Osteoblast (primary cell): ENCODE results near the gene CDH4. TPM values are rescaled to one million over a fixed set of nuclear protein-coding genes. Genes with fewer than 3 reads are reported as not detected.

ENCODE experiments used
- DNase-seq: peaks from one replicate; pipeline ENCODE4 v3.0.0; 2011; ENCODE audit warnings: low spot score, mixed read lengths; ENCODE audit not compliant: insufficient read length; ENCODE audit errors: missing footprints
- H2AFZ ChIP-seq: 2 replicates; pipeline ENCODE4 v1.6.0; 2011; ENCODE audit warnings: mild to moderate bottlenecking, low read length
- H3K27ac ChIP-seq: 2 replicates; pipeline ENCODE4 v1.5.1; 2011; ENCODE audit warnings: mild to moderate bottlenecking, low read depth, low read length, moderate library complexity
- H3K27me3 ChIP-seq: 2 replicates; pipeline ENCODE4 v1.6.0; 2012; ENCODE audit warnings: mild to moderate bottlenecking, control low read depth, inconsistent platforms, low read length, moderate library complexity; ENCODE audit not compliant: insufficient read depth
- H3K36me3 ChIP-seq: 2 replicates; pipeline ENCODE4 v1.5.1; 2011; ENCODE audit warnings: mild to moderate bottlenecking, low read length, control low read depth, moderate library complexity; ENCODE audit not compliant: insufficient read depth
- H3K4me1 ChIP-seq: 2 replicates; pipeline ENCODE4 v1.5.1; 2011; ENCODE audit warnings: mild to moderate bottlenecking, low read length, control low read depth, moderate library complexity; ENCODE audit not compliant: insufficient read depth
- H3K4me2 ChIP-seq: 2 replicates; pipeline ENCODE4 v1.6.0; 2011; ENCODE audit warnings: mild to moderate bottlenecking, low read length; ENCODE audit not compliant: insufficient read depth
- H3K4me3 ChIP-seq: fragments of 200-600 bp; sonication (generic); 3 replicates; pipeline ENCODE4 v1.5.1; 2012; ENCODE audit warnings: mild to moderate bottlenecking, low read length, inconsistent platforms; ENCODE audit not compliant: insufficient read depth
- H3K79me2 ChIP-seq: 2 replicates; pipeline ENCODE4 v1.6.0; 2012; ENCODE audit warnings: mild to moderate bottlenecking, low read length, control low read depth, inconsistent platforms; ENCODE audit not compliant: insufficient read depth
- H3K9me3 ChIP-seq: 2 replicates; pipeline ENCODE4 v1.5.1; 2011; ENCODE audit warnings: low read depth, low read length, control low read depth
- H4K20me1 ChIP-seq: 2 replicates; pipeline ENCODE4 v1.6.0; 2012; ENCODE audit warnings: mild to moderate bottlenecking, low read length, control low read depth; ENCODE audit not compliant: insufficient read depth
- CTCF ChIP-seq: IDR thresholded peaks from 2 replicates; pipeline ENCODE4 v1.5.1; 2011; ENCODE audit warnings: mild to moderate bottlenecking, low read depth, low read length, moderate library complexity; ENCODE audit errors: extremely low read depth
- total RNA-seq: library from RNA; depleted of rRNA; stranded (reverse); fragments of >200 nt; gene quantifications from 2 replicates; pipeline ENCODE4 v1.2.3, GENCODE V29; 2012

The CDH4 gene
- total RNA-seq, 1 donor: 1.1 TPM

GRCh38 chr20:61667056-61667792, 415.2 kb downstream of the CDH4 start:
- no peaks in the 10 kb centered on the region for H3K79me2 ChIP-seq
- no peaks in the 10 kb centered on the region for H3K4me1 ChIP-seq
- H3K27me3 ChIP-seq: no peaks in the 10 kb centered on the region
- no peaks in the 10 kb centered on the region for H3K36me3 ChIP-seq
- TF ChIP-seq CTCF: no peak
- no peak overlapping the region for H3K4me2 ChIP-seq
- no peaks in the 10 kb centered on the region for H3K9me3 ChIP-seq
- no peaks in the 10 kb centered on the region for H4K20me1 ChIP-seq
- no peak overlapping the region for H2AFZ ChIP-seq
- DNase-seq: no peak
- no peak overlapping the region for H3K4me3 ChIP-seq
- H3K27ac ChIP-seq: no peak overlapping the region

- Histone ChIP-seq H3K9me3 (no peaks in the 10 kb centered on the region), H3K27me3 (no peaks in the 10 kb centered on the region), H3K36me3 (no peaks in the 10 kb centered on the region), H3K4me1 (no peaks in the 10 kb centered on the region), H3K27ac (no peak overlapping the region), H3K4me2 (no peak overlapping the region), H3K79me2 (no peaks in the 10 kb centered on the region), H4K20me1 (no peaks in the 10 kb centered on the region), H2AFZ (no peak overlapping the region), H3K4me3 (no peak overlapping the region)
- DNase-seq: no peak
- no peak for TF ChIP-seq CTCF
Measured at GRCh38 chr20:61668065-61668650, 416.1 kb downstream of the CDH4 start.

GRCh38 chr20:61668771-61669503, 416.9 kb downstream of the CDH4 start:
- H3K27ac ChIP-seq: no peak overlapping the region

More at GRCh38 chr20:61668771-61669503, 416.9 kb downstream of the CDH4 start:
- H3K4me2 ChIP-seq: no peak overlapping the region
- no peak overlapping the region for H3K4me3 ChIP-seq
- no peaks in the 10 kb centered on the region for H4K20me1 ChIP-seq
- H3K9me3 ChIP-seq: no peaks in the 10 kb centered on the region
- H3K36me3 ChIP-seq: no peaks in the 10 kb centered on the region
- H3K79me2 ChIP-seq: no peaks in the 10 kb centered on the region
- no peaks in the 10 kb centered on the region for H3K4me1 ChIP-seq
- DNase-seq: peak; percentile 8
- no peak for TF ChIP-seq CTCF
- no peaks in the 10 kb centered on the region for H3K27me3 ChIP-seq
- H2AFZ ChIP-seq: no peak overlapping the region
